WI38 (cell line): ENCODE measurements around the gene CNTN6.

Experiments used
- H3K4me3 ChIP-seq: 2 replicates; pipeline ENCODE4 v1.5.1; 2011; ENCODE audit warnings: low read depth, mild to moderate bottlenecking, control low read depth, low read length
- CTCF ChIP-seq: IDR thresholded peaks from 2 replicates; pipeline ENCODE4 v1.5.1; 2012; ENCODE audit warnings: low read depth, mild to moderate bottlenecking, control low read depth, low read length

Gene CNTN6

DNA sequence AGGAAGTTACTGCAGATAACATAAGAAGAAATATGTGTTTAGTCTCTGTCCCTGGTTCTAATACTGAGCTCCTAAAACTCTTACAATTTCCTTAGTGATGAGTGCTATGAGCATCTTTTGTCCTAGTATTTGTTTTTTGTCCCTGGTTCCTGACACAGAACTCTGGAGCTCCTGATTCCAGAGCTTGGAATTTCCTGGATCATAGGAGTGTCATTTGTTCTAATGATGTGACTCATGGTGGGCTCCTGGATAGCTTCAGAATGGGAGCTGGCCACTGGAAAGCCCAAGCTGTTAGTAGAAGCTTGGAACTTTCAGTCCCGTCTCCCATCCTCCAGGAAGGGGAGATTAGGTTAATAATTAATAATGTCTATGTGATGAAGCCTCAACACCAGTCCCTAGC, 98.2 kb downstream of the CNTN6 start:
- no peak overlapping the region for H3K4me3 ChIP-seq
- TF ChIP-seq CTCF = no peak

- no peak for TF ChIP-seq CTCF
- H3K4me3 ChIP-seq = no peak overlapping the region
These were observed 103.1 kb downstream of the CNTN6 start for GRCh38 chr3:1195947-1196346.

GRCh38 chr3:1197051-1197450, 104.2 kb downstream of the CNTN6 start:
- TF ChIP-seq CTCF = no peak
- no peak overlapping the region for H3K4me3 ChIP-seq

GRCh38 chr3:1200371-1200770, 107.5 kb downstream of the CNTN6 start:
- no peak for TF ChIP-seq CTCF
- H3K4me3 ChIP-seq = no peak overlapping the region

DNA sequence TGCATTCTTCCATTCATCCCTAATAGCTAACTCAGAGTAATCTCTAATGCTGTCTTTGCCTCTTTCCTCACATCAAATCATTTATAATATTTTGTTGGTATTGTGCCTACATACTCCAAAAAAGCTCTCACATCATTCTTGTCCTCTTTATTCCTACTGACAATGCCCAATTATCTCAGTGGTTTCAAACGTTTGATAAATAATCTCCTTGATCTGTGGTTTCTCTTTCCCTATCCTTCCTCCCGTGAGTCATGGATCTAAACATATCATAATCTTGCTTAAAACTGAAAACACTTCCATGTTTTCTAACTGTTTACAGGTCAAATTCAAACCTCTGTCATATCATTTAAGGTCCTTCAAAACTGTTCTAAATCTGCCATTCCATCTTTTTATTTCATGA, 115.1 kb downstream of the CNTN6 start:
- H3K4me3 ChIP-seq = no peak overlapping the region
- TF ChIP-seq CTCF = no peak

DNA sequence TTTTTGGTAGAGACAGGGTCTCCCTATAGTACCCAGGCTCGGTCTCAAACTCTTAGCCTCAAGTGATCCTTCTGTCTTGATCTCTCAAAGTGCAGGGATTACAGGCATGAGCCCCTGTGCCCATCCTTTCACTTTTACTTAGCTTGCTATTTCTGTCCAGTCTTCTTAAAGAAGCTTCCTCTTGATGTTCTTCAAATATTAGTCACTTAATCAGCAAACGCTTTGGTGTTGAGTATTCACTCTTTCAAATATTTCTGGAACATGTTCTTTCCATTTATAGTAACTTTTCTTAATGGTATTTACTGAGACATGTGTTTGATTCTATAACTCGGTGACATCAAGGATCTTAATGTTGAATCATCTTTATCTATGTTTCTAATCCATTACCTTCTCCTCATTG, 122.1 kb downstream of the CNTN6 start:
- no peak overlapping the region for H3K4me3 ChIP-seq
- no peak for TF ChIP-seq CTCF

GRCh38 chr3:1216856-1217255, 124.0 kb downstream of the CNTN6 start:
- H3K4me3 ChIP-seq = no peak overlapping the region
- no peak for TF ChIP-seq CTCF

- TF ChIP-seq CTCF = no peak
These were observed 134.3 kb downstream of the CNTN6 start for GRCh38 chr3:1227111-1227510.

More at GRCh38 chr3:1227111-1227510, 134.3 kb downstream of the CNTN6 start:
- H3K4me3 ChIP-seq = no peak overlapping the region
